ENCODE measurements around the gene OLFM1. TPM values are rescaled to one million over a fixed set of nuclear protein-coding genes. Genes with fewer than 3 reads are reported as not detected.

The OLFM1 gene
- polyA plus RNA-seq, 1 experiment = 1.5 TPM

DNA sequence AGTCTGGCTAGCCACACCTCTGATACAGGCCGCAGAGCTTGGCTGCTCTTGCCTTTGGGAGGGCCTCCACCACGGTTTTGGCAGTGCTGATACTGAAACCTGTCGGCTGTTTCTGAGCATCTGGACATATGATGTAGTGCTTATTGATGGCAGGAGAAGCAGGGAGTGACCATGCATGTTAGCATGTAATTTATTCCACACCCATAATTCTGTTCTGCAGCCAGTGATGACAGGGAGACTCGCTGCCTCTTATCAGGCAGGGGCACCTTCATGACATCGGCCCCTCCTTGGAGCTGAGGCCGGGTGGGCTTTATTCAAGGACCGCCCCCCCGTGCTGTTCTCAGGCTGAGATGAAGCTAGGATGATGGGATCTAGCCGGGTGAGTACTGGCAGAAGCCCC lies 49.0 kb downstream of the OLFM1 start:
- Histone ChIP-seq H3K27me3 (ENCODE audit: control insufficient read depth, insufficient read depth, low read length) (no peaks in the 10 kb centered on the region), H3K4me3 (ENCODE audit: low read depth, low read length) (no peak overlapping the region), H3K36me3 (ENCODE audit: control insufficient read depth, insufficient read depth, low read length) (no peaks in the 10 kb centered on the region)
- ChIA-PET POLR2A (no interaction called here), CTCF (no interaction called here)
- no peak for DNase-seq (ENCODE audit: low read depth)
- TF ChIP-seq CTCF (IDR thresholded peaks at IDR 0.05; ENCODE audit: insufficient read depth, low read depth, low read length) = no peak

GRCh38 chr9:135136991-135137832 lies 49.7 kb downstream of the OLFM1 start:
- Histone ChIP-seq H3K27me3 (ENCODE audit: control insufficient read depth, insufficient read depth, low read length) (no peaks in the 10 kb centered on the region), H3K4me3 (ENCODE audit: low read depth, low read length) (no peak overlapping the region), H3K36me3 (ENCODE audit: control insufficient read depth, insufficient read depth, low read length) (no peaks in the 10 kb centered on the region)
- TF ChIP-seq CTCF (IDR thresholded peaks at IDR 0.05; ENCODE audit: insufficient read depth, low read depth, low read length) = no peak
- ChIA-PET CTCF (no interaction called here), POLR2A (no interaction called here)
- no peak for DNase-seq (ENCODE audit: low read depth)

DNA sequence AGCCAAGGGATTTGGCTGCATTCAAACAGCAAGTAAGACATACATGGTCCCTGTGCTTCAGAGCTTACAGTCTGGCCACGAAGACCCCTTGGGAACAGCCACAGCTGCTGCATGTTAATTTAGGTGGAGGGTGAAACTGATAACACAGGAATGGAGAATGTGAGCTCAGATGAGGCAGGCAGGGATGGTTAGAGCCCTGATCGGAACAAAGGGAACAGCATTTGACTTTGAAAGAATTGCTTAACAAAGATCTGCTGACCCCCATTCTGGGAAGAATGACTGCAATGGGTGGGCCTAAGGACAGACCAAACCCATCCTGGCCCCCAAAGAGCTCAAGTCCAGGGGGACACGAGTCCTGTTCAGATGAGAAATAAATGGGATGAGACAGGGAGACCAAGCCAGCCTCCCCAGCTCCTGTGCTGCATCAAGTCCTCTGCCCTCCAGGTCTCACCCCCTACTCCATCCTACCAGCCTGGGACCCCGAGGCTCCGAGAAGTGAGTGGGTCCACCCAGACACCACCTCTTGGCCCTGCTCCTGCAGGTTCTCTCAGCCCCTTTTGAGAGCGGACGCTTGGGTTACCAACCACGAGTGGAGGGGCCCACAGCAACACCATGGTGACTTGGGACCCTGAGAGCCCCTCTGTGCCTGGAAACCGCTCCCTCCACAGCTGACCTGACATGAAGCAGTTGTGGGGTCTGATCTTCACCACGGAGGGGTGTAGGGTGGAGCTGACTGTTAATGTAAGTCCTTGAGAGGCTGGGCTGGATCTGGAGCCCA lies 50.8 kb downstream of the OLFM1 start:
- TF ChIP-seq CTCF (IDR thresholded peaks at IDR 0.05; ENCODE audit: insufficient read depth, low read depth, low read length) = no peak
- CTCF ChIA-PET = no interaction called here
- H3K36me3 ChIP-seq (ENCODE audit: control insufficient read depth, insufficient read depth, low read length) = no peaks in the 10 kb centered on the region
- POLR2A ChIA-PET = no interaction called here
- no peak overlapping the region for H3K4me3 ChIP-seq (ENCODE audit: low read depth, low read length)
- no peaks in the 10 kb centered on the region for H3K27me3 ChIP-seq (ENCODE audit: control insufficient read depth, insufficient read depth, low read length)
- DNase-seq (ENCODE audit: low read depth) = no peak

- Histone ChIP-seq H3K4me3 (ENCODE audit: low read depth, low read length) (no peak overlapping the region), H3K27me3 (ENCODE audit: control insufficient read depth, insufficient read depth, low read length) (no peaks in the 10 kb centered on the region), H3K36me3 (ENCODE audit: control insufficient read depth, insufficient read depth, low read length) (no peaks in the 10 kb centered on the region)
- CTCF ChIA-PET = no interaction called here
- no peak for DNase-seq (ENCODE audit: low read depth)
- POLR2A ChIA-PET = no interaction called here
- TF ChIP-seq CTCF (IDR thresholded peaks at IDR 0.05; ENCODE audit: insufficient read depth, low read depth, low read length) = no peak
Observed at GRCh38 chr9:135139366-135139959, 52.0 kb downstream of the OLFM1 start.

DNA sequence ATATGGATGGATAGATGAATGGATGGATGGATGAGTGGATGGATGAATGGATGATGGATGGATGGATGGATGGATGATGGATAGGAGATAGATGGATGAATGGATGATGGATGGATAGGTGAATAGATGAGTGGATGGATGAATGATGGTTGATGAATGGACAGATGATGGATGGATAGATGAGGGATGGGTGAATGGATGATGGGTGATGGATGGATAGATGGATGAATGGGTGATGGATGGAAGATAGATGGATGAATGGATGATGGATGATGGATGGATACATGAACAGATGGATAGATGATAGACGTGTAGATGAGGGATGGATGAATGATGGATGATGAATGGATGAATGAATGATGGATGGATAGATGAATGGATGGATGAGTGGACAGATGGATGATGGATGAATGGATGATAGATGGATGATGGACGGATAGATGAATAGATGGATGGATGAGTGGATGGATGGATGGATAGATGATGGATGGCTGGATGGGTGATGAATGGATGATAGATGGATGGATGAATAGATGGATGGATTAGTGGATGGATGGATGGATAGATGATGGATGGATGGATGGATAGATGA lies 53.8 kb downstream of the OLFM1 start:
- CTCF ChIA-PET = no interaction called here
- DNase-seq (ENCODE audit: low read depth) = no peak
- TF ChIP-seq CTCF (IDR thresholded peaks at IDR 0.05; ENCODE audit: insufficient read depth, low read depth, low read length) = no peak
- H3K4me3 ChIP-seq (ENCODE audit: low read depth, low read length) = no peak overlapping the region
- POLR2A ChIA-PET = no interaction called here
- H3K27me3 ChIP-seq (ENCODE audit: control insufficient read depth, insufficient read depth, low read length) = no peaks in the 10 kb centered on the region
- H3K36me3 ChIP-seq (ENCODE audit: control insufficient read depth, insufficient read depth, low read length) = no peaks in the 10 kb centered on the region
